Prostate gland (tissue), 2 donors: Measurements from ENCODE around the gene ESYT2.

Source experiments
- POLR2A ChIP-seq: fragments of 450-650 bp; IDR thresholded peaks from one replicate; pipeline ENCODE4 v1.6.1; 2016; ENCODE audit warnings: antibody characterized with exemption, mild to moderate bottlenecking
- TF ChIP-seq, protein P1 (sequence below), 4 experiments: fragments of 200-600 bp in 2 of 4; fragments of 450-650 bp in 2 of 4; sonication (generic) in 2 of 4; IDR thresholded peaks; 1 replicate in 3 of 4; 2 replicates in 1 of 4; pipeline ENCODE4 v1.5.1; 2016 to 2019; ENCODE audit warnings: antibody characterized with exemption in 4 of 4, mild to moderate bottlenecking in 2 of 4, moderate library complexity in 2 of 4

DNA sequence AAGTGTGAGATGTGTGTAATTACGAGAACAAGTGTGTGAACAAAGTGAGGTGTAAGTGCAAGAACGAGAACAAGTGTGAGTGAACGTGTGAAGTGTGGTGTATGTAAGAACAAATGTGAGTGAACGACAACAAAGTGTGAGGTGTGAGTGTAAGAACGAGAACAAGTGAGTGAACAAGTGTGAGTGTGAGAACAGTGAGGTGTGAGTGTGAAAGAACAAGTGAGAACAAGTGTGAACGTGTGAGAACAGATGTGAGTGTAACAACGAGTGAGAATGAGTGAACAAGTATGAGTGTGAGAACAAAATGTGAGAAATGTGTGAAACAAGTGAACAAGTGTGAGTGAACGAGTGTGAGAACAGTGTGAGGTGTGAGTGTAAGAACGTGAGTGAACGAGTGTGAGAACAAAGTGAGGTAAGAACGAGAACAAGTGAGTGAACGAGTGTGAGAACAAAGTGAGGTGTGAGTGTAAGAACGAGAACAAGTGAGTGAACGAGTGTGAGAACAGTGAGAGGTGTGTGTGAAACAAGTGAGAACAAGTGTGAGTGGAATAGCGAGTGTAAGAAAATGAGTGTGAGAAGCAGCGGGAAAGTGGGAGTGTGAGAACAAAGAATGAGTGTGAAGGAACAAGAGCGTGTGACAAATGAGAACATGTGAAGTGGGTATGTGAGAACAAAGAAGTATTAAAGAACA lies 47.2 kb downstream of the ESYT2 start:
- TF ChIP-seq, protein P1, sequence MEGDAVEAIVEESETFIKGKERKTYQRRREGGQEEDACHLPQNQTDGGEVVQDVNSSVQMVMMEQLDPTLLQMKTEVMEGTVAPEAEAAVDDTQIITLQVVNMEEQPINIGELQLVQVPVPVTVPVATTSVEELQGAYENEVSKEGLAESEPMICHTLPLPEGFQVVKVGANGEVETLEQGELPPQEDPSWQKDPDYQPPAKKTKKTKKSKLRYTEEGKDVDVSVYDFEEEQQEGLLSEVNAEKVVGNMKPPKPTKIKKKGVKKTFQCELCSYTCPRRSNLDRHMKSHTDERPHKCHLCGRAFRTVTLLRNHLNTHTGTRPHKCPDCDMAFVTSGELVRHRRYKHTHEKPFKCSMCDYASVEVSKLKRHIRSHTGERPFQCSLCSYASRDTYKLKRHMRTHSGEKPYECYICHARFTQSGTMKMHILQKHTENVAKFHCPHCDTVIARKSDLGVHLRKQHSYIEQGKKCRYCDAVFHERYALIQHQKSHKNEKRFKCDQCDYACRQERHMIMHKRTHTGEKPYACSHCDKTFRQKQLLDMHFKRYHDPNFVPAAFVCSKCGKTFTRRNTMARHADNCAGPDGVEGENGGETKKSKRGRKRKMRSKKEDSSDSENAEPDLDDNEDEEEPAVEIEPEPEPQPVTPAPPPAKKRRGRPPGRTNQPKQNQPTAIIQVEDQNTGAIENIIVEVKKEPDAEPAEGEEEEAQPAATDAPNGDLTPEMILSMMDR (IDR thresholded peaks at IDR 0.05) = no peak
- TF ChIP-seq POLR2A = no peak
